Adipocyte (in vitro differentiated cells): ENCODE results near the gene DPM1.
A peak's percentile ranks its signal among the peaks of the same experiment; 100 is the strongest.

Experiments
- DNase-seq: peaks from one replicate; pipeline ENCODE4 v3.0.0-alpha.2; 2015; ENCODE audit warnings: low read depth
- H3K27me3 ChIP-seq: replicated peaks from 2 replicates; pipeline ENCODE4 v1.7.0; 2013; ENCODE audit warnings: mild to moderate bottlenecking, low read length, moderate library complexity; ENCODE audit not compliant: control insufficient read depth, insufficient read depth
- H3K36me3 ChIP-seq: 2 replicates; pipeline ENCODE4 v1.7.0; 2013; ENCODE audit warnings: low read length, mild to moderate bottlenecking, moderate library complexity; ENCODE audit not compliant: control insufficient read depth, insufficient read depth, severe bottlenecking
- H3K4me1 ChIP-seq: 2 replicates; pipeline ENCODE4 v1.7.0; 2013; ENCODE audit warnings: mild to moderate bottlenecking, low read length, moderate library complexity; ENCODE audit not compliant: control insufficient read depth, insufficient read depth
- H3K4me3 ChIP-seq: 2 replicates; pipeline ENCODE4 v1.7.0; 2013; ENCODE audit warnings: mild to moderate bottlenecking, low read length, moderate library complexity
- H3K9ac ChIP-seq: 2 replicates; pipeline ENCODE4 v1.7.0; 2013; ENCODE audit warnings: mild to moderate bottlenecking, low read length, moderate library complexity
- H3K9me3 ChIP-seq: 2 replicates; pipeline ENCODE4 v1.7.0; 2013; ENCODE audit warnings: mild to moderate bottlenecking, low read length, moderate library complexity; ENCODE audit not compliant: control insufficient read depth

Gene DPM1

GRCh38 chr20:50928469-50928868 is 29.9 kb downstream of the DPM1 start:
- DNase-seq: no peak
- Histone ChIP-seq H3K4me3 (peak overlapping the region; percentile 82), H3K9ac (no peak overlapping the region), H3K9me3 (no peaks in the 10 kb centered on the region), H3K4me1 (peaks cover 49% of the 10 kb centered on the region), H3K36me3 (peaks cover 23% of the 10 kb centered on the region), H3K27me3 (no peaks in the 10 kb centered on the region)

DNA sequence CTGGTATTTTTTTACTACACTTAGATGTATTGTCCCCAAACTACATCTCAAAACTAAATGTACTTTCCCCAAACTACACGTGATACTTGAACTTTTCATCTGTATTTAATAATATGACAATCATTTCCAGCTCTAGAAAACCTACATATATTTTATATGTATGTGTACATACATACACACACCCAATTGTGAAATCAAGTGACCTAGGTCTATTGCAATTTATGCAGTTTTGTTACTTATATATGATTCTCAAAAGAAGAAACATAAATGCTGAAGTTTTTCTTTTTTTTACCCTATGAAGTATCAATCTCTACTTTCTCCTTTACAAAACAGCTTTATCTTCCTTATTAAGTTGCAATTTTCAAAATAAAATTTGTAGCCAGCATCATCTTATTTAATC is 31.8 kb downstream of the DPM1 start:
- Histone ChIP-seq H3K36me3 (peaks cover 18% of the 10 kb centered on the region), H3K4me3 (no peak overlapping the region), H3K4me1 (peaks cover 63% of the 10 kb centered on the region), H3K27me3 (no peaks in the 10 kb centered on the region), H3K9ac (no peak overlapping the region), H3K9me3 (no peaks in the 10 kb centered on the region)
- peak; percentile 53 for DNase-seq

GRCh38 chr20:50924261-50924920 is 33.9 kb downstream of the DPM1 start:
- no peaks in the 10 kb centered on the region for H3K9me3 ChIP-seq
- peak overlapping the region; percentile 56 for H3K4me3 ChIP-seq
- peaks cover 73% of the 10 kb centered on the region for H3K4me1 ChIP-seq
- H3K27me3 ChIP-seq: no peaks in the 10 kb centered on the region
- H3K9ac ChIP-seq: peak overlapping the region; percentile 41
- DNase-seq: peak; percentile 52
- peaks cover 22% of the 10 kb centered on the region for H3K36me3 ChIP-seq

- Histone ChIP-seq H3K4me3 (no peak overlapping the region), H3K27me3 (no peaks in the 10 kb centered on the region), H3K36me3 (peaks cover 8% of the 10 kb centered on the region), H3K9ac (no peak overlapping the region), H3K9me3 (no peaks in the 10 kb centered on the region), H3K4me1 (peaks cover 77% of the 10 kb centered on the region)
- no peak for DNase-seq
These were observed 36.4 kb downstream of the DPM1 start for GRCh38 chr20:50921803-50922501.

DNA sequence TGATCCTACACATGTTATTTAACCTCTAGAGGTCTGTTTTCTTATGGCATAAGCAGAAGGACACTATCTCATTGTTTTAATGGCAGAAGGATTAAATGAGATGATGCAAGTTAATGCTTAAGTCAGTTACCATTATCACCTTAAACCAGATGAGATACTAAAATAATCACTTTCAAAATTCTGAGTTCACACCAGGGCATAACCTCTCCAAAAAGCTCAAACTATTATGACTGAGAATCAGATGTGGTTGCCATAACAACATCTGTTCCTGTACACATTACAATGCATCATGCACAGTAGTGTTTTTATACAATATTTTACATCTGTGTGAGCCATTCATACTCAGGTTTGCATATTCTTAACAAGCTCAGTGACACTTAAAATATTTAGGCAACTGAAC is 37.3 kb downstream of the DPM1 start:
- no peaks in the 10 kb centered on the region for H3K9me3 ChIP-seq
- H3K9ac ChIP-seq: no peak overlapping the region
- DNase-seq: peak; percentile 36
- peaks cover 8% of the 10 kb centered on the region for H3K36me3 ChIP-seq
- no peaks in the 10 kb centered on the region for H3K27me3 ChIP-seq
- H3K4me3 ChIP-seq: no peak overlapping the region
- peaks cover 84% of the 10 kb centered on the region for H3K4me1 ChIP-seq

DNA sequence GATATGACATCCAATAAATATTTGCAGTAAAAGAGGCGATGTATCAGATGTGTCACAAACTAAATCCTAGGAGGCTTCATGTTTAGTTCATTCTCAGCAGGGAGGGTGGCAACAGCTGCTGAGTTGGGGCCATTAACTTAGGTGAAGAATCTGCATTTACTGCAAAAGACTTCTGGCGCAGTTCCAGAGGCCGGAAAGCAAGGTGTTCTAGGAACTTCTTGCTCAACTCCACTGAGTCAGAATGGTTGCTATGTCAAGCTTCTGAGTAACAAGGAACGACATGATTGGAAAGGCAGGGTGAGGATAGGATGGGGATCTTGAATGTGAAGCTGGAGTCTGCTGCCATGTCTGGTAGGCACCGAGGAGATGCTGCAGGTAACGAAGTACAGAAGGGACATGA is 38.8 kb downstream of the DPM1 start:
- H3K4me3 ChIP-seq: no peak overlapping the region
- H3K9me3 ChIP-seq: no peaks in the 10 kb centered on the region
- no peak overlapping the region for H3K9ac ChIP-seq
- peaks cover 8% of the 10 kb centered on the region for H3K36me3 ChIP-seq
- DNase-seq: peak; percentile 42
- H3K27me3 ChIP-seq: no peaks in the 10 kb centered on the region
- H3K4me1 ChIP-seq: peaks cover 87% of the 10 kb centered on the region

DNA sequence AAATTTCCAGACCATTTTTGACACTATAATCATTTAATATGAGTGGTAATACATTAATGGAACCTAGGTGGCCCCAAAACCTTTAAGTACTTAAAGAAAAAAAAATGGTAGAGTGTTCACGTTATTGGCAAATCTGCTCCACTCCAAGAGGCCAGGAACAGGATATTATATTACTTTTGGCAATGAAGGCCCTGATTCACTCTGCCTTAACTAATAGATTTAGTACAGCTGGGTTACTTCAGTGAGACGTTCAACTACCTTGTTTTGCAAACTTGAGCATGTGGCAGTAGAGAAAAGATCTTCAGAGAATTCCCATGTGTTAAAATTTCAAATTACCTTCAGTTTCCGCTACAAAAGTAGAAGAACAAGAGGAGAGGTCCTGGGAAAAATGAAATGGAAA is 39.9 kb downstream of the DPM1 start:
- Histone ChIP-seq H3K36me3 (peaks cover 8% of the 10 kb centered on the region), H3K4me3 (no peak overlapping the region), H3K9ac (no peak overlapping the region), H3K4me1 (peaks cover 86% of the 10 kb centered on the region), H3K9me3 (no peaks in the 10 kb centered on the region), H3K27me3 (no peaks in the 10 kb centered on the region)
- peak; percentile 71 for DNase-seq

DNA sequence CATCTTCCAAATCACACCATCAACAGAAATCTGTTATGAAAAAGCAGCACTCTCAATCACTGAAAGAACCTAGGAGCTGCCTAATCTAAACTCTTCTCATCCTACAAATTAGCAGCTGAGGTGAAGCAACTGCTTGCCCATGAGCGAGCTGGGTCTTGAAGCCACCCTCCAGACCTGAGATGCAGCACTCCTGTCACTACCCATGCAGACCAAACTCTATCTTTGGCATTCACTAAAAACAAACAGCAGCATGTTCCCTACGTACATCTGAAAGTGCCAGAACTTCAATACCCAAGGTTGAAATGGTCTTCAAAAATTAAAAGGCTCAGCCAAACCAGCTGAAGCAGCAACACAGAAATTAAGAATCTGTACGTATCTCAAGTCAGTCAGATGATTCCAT is 41.4 kb downstream of the DPM1 start:
- no peak overlapping the region for H3K9ac ChIP-seq
- peaks cover 73% of the 10 kb centered on the region for H3K4me1 ChIP-seq
- no peaks in the 10 kb centered on the region for H3K9me3 ChIP-seq
- H3K4me3 ChIP-seq: no peak overlapping the region
- no peak for DNase-seq
- no peaks in the 10 kb centered on the region for H3K27me3 ChIP-seq
- H3K36me3 ChIP-seq: peaks cover 6% of the 10 kb centered on the region

- Histone ChIP-seq H3K36me3 (peaks cover 6% of the 10 kb centered on the region), H3K9me3 (no peaks in the 10 kb centered on the region), H3K27me3 (no peaks in the 10 kb centered on the region), H3K4me3 (no peak overlapping the region), H3K9ac (no peak overlapping the region), H3K4me1 (peaks cover 69% of the 10 kb centered on the region)
- DNase-seq: peak; percentile 60
These were observed 42.1 kb downstream of the DPM1 start for GRCh38 chr20:50916257-50916656.

- H3K4me1 ChIP-seq: peaks cover 71% of the 10 kb centered on the region
- H3K4me3 ChIP-seq: no peak overlapping the region
- peak overlapping the region; percentile 14 for H3K9ac ChIP-seq
- H3K36me3 ChIP-seq: peaks cover 6% of the 10 kb centered on the region
- H3K9me3 ChIP-seq: no peaks in the 10 kb centered on the region
- H3K27me3 ChIP-seq: no peaks in the 10 kb centered on the region
- DNase-seq: peak; percentile 69
These were observed 42.9 kb downstream of the DPM1 start for GRCh38 chr20:50915424-50915823.

- Histone ChIP-seq H3K9me3 (no peaks in the 10 kb centered on the region), H3K9ac (no peak overlapping the region), H3K36me3 (no peaks in the 10 kb centered on the region), H3K27me3 (no peaks in the 10 kb centered on the region), H3K4me1 (peaks cover 70% of the 10 kb centered on the region), H3K4me3 (no peak overlapping the region)
- DNase-seq: peak; percentile 66
These were observed 44.5 kb downstream of the DPM1 start for GRCh38 chr20:50913690-50914375.
